GM10248 (cell line): ENCODE results near the gene TIMP4.

Source experiments
- CTCF ChIA-PET: fragments of 300-600 bp; sonication (Branson Sonifier 250); formaldehyde crosslinking; extraction: SDS; loops from one replicate; lab custom pipeline; 2021; ENCODE audit warnings: antibody characterized with exemption; lab: Yijun Ruan, JAX
- POLR2A ChIA-PET: fragments of 350-650 bp; sonication (Branson Sonifier 250); formaldehyde crosslinking; extraction: SDS; loops from one replicate; lab custom pipeline; 2020; ENCODE audit warnings: antibody characterized with exemption; lab: Yijun Ruan, JAX
- DNase-seq: peaks from one replicate; pipeline ENCODE4 v3.0.0; 2012; ENCODE audit errors: extremely low spot score
- CTCF ChIP-seq: IDR thresholded peaks from 2 replicates; pipeline ENCODE4 v1.5.1; 2012; ENCODE audit warnings: mild to moderate bottlenecking, low read depth; ENCODE audit errors: extremely low read depth, missing control alignments, control extremely low read depth

Gene TIMP4

GRCh38 chr3:12121466-12121865 lies 37.2 kb downstream of the TIMP4 start:
- TF ChIP-seq CTCF, result no peak
- POLR2A ChIA-PET, result no interaction called here
- CTCF ChIA-PET, result interaction anchor here (2.1 kb wide), 1 partner anchor 15 kb away, joined by 9 read pairs; no protein-coding TSS in a partner anchor
- no peak for DNase-seq

GRCh38 chr3:12120374-12121140 lies 38.2 kb downstream of the TIMP4 start:
- ChIA-PET POLR2A (no interaction called here), CTCF (interaction anchor here (1.3 to 2.1 kb wide), 5 partner anchors 11 to 359 kb away, joined by 3 to 9 read pairs (median 4); no protein-coding TSS in a partner anchor)
- DNase-seq, result no peak
- no peak for TF ChIP-seq CTCF

GRCh38 chr3:12117473-12117872 lies 41.2 kb downstream of the TIMP4 start:
- no peak for TF ChIP-seq CTCF
- ChIA-PET POLR2A (no interaction called here), CTCF (interaction anchor here (1.6 kb wide), 1 partner anchor 18 kb away, joined by 11 read pairs; no protein-coding TSS in a partner anchor)
- DNase-seq, result no peak

GRCh38 chr3:12116870-12117269 lies 41.8 kb downstream of the TIMP4 start:
- TF ChIP-seq CTCF, result no peak
- DNase-seq, result no peak
- POLR2A ChIA-PET, result no interaction called here
- CTCF ChIA-PET, result interaction anchor here (1.2 to 1.6 kb wide), 3 partner anchors 10 to 59 kb away, joined by 3 to 11 read pairs (median 5); no protein-coding TSS in a partner anchor

GRCh38 chr3:12115849-12116248 lies 42.9 kb downstream of the TIMP4 start:
- ChIA-PET POLR2A (no interaction called here), CTCF (interaction anchor here (1.2 to 1.6 kb wide), 4 partner anchors 9 to 60 kb away, joined by 3 to 11 read pairs (median 4); no protein-coding TSS in a partner anchor)
- DNase-seq, result no peak
- TF ChIP-seq CTCF, result no peak

- ChIA-PET CTCF (interaction anchor here (1.2 kb wide), 1 partner anchor 25 kb away, joined by 3 read pairs; no protein-coding TSS in a partner anchor), POLR2A (no interaction called here)
- no peak for DNase-seq
- TF ChIP-seq CTCF, result no peak
Observed at GRCh38 chr3:12115104-12115503, 43.6 kb downstream of the TIMP4 start.
